CD14-positive monocyte (primary cell): ENCODE results near the gene VPS39. TPM values are rescaled to one million over a fixed set of nuclear protein-coding genes. Genes with fewer than 3 reads are reported as not detected.

Experiments
- DNase-seq, 3 donors: peaks; one replicate each; pipeline ENCODE4 v3.0.0-alpha.2; 2011 to 2022
- H2AFZ ChIP-seq: 2 replicates; pipeline ENCODE4 v1.6.0; 2012; ENCODE audit warnings: mild to moderate bottlenecking, low read depth, low read length, inconsistent platforms; ENCODE audit not compliant: insufficient read depth, poor library complexity, severe bottlenecking
- H3K27ac ChIP-seq, 2 donors: 1 replicate in 1 of 2; 2 replicates in 1 of 2; pipeline ENCODE4 v1.5.1; 2012 to 2013; ENCODE audit warnings: low read length in 2 of 2, control low read depth in 1 of 2, inconsistent platforms in 1 of 2, low read depth in 1 of 2, mild to moderate bottlenecking in 1 of 2
- H3K27me3 ChIP-seq, 2 donors: one replicate each; pipeline versions ENCODE4 v1.6.0 to v1.6.1; 2011 to 2013; ENCODE audit warnings: low read length in 2 of 2; ENCODE audit not compliant: control insufficient read depth in 2 of 2, insufficient read depth in 2 of 2
- H3K36me3 ChIP-seq, 2 donors: replicated peaks in 1 of 2; 1 replicate in 1 of 2; 2 replicates in 1 of 2; pipeline versions ENCODE4 v1.5.1 to v1.6.1; 2012 to 2013; ENCODE audit warnings: low read length in 2 of 2, control low read depth in 1 of 2, inconsistent platforms in 1 of 2, mild to moderate bottlenecking in 1 of 2; ENCODE audit not compliant: insufficient read depth in 2 of 2, control insufficient read depth in 1 of 2
- H3K4me1 ChIP-seq, 2 donors: 1 replicate in 1 of 2; 2 replicates in 1 of 2; pipeline versions ENCODE4 v1.5.1 to v1.6.1; 2012 to 2013; ENCODE audit warnings: low read length in 2 of 2, control low read depth in 1 of 2, inconsistent platforms in 1 of 2, mild to moderate bottlenecking in 1 of 2, moderate library complexity in 1 of 2; ENCODE audit not compliant: insufficient read depth in 2 of 2, control insufficient read depth in 1 of 2
- H3K4me2 ChIP-seq: replicated peaks from 2 replicates; pipeline ENCODE3; 2012; ENCODE audit warnings: low read length, moderate library complexity, mild to moderate bottlenecking; ENCODE audit not compliant: poor library complexity, severe bottlenecking; ENCODE audit errors: extremely low read depth
- H3K4me3 ChIP-seq, 3 experiments: fragments of 200-600 bp in 1 of 3; sonication (generic) in 1 of 3; replicated peaks in 1 of 3; 1 replicate in 2 of 3; 2 replicates in 1 of 3; pipeline ENCODE4 v1.5.1; 2011 to 2013; ENCODE audit warnings: low read length in 3 of 3, mild to moderate bottlenecking in 3 of 3, control low read depth in 2 of 3, low read depth in 2 of 3, inconsistent platforms in 1 of 3, moderate library complexity in 1 of 3
- H3K79me2 ChIP-seq: 2 replicates; pipeline ENCODE4 v1.6.0; 2012; ENCODE audit warnings: mild to moderate bottlenecking, control low read depth, inconsistent platforms, low read length, moderate library complexity; ENCODE audit not compliant: insufficient read depth
- H3K9ac ChIP-seq: 2 replicates; pipeline ENCODE4 v1.6.0; 2017; ENCODE audit warnings: low read length, mild to moderate bottlenecking; ENCODE audit not compliant: insufficient read depth, poor library complexity, severe bottlenecking
- H3K9me3 ChIP-seq, 2 donors: replicated peaks in 1 of 2; 1 replicate in 1 of 2; 2 replicates in 1 of 2; pipeline versions ENCODE4 v1.5.1 to v1.6.1; 2012 to 2013; ENCODE audit warnings: low read length in 2 of 2, control low read depth in 1 of 2; ENCODE audit not compliant: control insufficient read depth in 1 of 2, insufficient read depth in 1 of 2
- H4K20me1 ChIP-seq: 2 replicates; pipeline ENCODE4 v1.6.0; 2012; ENCODE audit warnings: mild to moderate bottlenecking, low read length, control low read depth, moderate library complexity; ENCODE audit not compliant: insufficient read depth
- H3K27ac Mint-ChIP-seq, 7 donors: one replicate each; pipeline ENCODE4 v1.8.0; 2020; ENCODE audit warnings: mild to moderate bottlenecking in 7 of 7, mixed read lengths in 7 of 7, moderate library complexity in 6 of 7, inconsistent platforms in 2 of 7
- H3K27me3 Mint-ChIP-seq, 3 donors: one replicate each; pipeline ENCODE4 v1.8.0; 2021 to 2022; ENCODE audit warnings: low read depth in 3 of 3, mild to moderate bottlenecking in 3 of 3, mixed read lengths in 3 of 3, moderate library complexity in 3 of 3, inconsistent platforms in 1 of 3
- H3K36me3 Mint-ChIP-seq, 2 donors: one replicate each; pipeline ENCODE4 v1.8.0; 2020; ENCODE audit warnings: mixed read lengths in 2 of 2, inconsistent platforms in 1 of 2, mild to moderate bottlenecking in 1 of 2
- H3K4me1 Mint-ChIP-seq: one replicate; pipeline ENCODE4 v1.8.0; 2020; ENCODE audit warnings: mild to moderate bottlenecking, mixed read lengths
- H3K4me3 Mint-ChIP-seq, 2 donors: one replicate each; pipeline ENCODE4 v1.8.0; 2020; ENCODE audit warnings: mild to moderate bottlenecking in 2 of 2, mixed read lengths in 2 of 2, moderate library complexity in 1 of 2
- H3K9me3 Mint-ChIP-seq, 7 donors: one replicate each; pipeline ENCODE4 v1.8.0; 2020 to 2022; ENCODE audit warnings: mixed read lengths in 7 of 7, mild to moderate bottlenecking in 6 of 7, moderate library complexity in 6 of 7, inconsistent platforms in 2 of 7
- CTCF ChIP-seq: fragments of 200-600 bp; IDR thresholded peaks from one replicate; pipeline ENCODE4 v1.8.0; 2022; ENCODE audit warnings: antibody characterized with exemption, mild to moderate bottlenecking
- WGBS: methylation state at CpG from one replicate; pipeline ENCODE4 v1.1.5; 2013; ENCODE audit warnings: missing lambda C conversion rate; ENCODE audit not compliant: insufficient coverage; 5-methylcytosine and 5-hydroxymethylcytosine counted together
- intact Hi-C, 2 donors: fragments of 100-400 bp; cut with micrococcal nuclease; formaldehyde crosslinking; loops; one replicate each; pipeline versions ENCODE4 v1.15.0 to v1.15.1; 2023
- polyA plus RNA-seq, 3 donors: library from polyadenylated mRNA; depleted of rRNA in 1 of 3; unstranded in 2 of 3; stranded (reverse) in 1 of 3; fragments of 300-500 nt in 2 of 3; fragments of >200 nt in 1 of 3; fragmentation: Illumina TruSeq in 2 of 3; gene quantifications; 1 replicate in 2 of 3; 2 replicates in 1 of 3; pipeline ENCODE4 v1.2.3, GENCODE V29; 2012 to 2021

VPS39 gene
- polyA plus RNA-seq, 3 donors: 16.8 to 102 (median 25.8) TPM

- Histone ChIP-seq H3K4me2 (no peak overlapping the region), H3K27me3 (no peaks in the 10 kb centered on the region), H3K79me2 (no peaks in the 10 kb centered on the region), H2AFZ (no peak overlapping the region), H3K4me3 (no peak overlapping the region), H3K36me3 (no peaks in the 10 kb centered on the region), H3K9me3 (no peaks in the 10 kb centered on the region), H4K20me1 (no peaks in the 10 kb centered on the region), H3K4me1 (no peaks in the 10 kb centered on the region), H3K27ac (no peak overlapping the region), H3K9ac (no peak overlapping the region)
- Mint-ChIP-seq H3K27me3 (peaks cover 2 to 3% (median 3%) of the 10 kb centered on the region in 3 donors), H3K4me3 (no peak overlapping the region), H3K36me3 (no peaks in the 10 kb centered on the region), H3K27ac (no peak overlapping the region), H3K9me3 (no peaks in the 10 kb centered on the region), H3K4me1 (peaks cover 5% of the 10 kb centered on the region)
- intact Hi-C loops: no loop called here
- TF ChIP-seq CTCF: no peak
- WGBS: 94% methylated on average over 21 of the region's 21 CpGs
- DNase-seq: no peak
Measured at GRCh38 chr15:42141795-42142667, 66.1 kb downstream of the VPS39 start.

DNA sequence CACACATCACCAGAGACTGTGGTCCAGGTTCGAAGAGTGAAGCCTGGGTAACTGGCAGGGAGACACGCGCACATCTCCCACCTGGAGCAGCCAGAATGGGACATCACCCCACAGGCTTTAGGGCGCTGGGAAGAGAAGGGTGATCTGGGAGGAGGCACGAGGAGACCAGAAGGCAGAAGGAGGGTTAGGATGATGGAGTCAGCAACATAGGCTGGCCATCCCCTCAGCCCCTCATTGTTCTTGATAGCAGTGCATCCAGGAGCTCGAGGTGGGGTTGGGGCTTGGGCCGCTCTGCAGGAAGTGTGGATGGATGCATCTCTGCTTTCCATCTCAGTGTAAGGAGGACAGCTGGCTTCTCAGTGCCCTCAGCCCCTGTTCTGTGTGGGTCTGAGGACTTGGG lies 66.9 kb downstream of the VPS39 start:
- Histone ChIP-seq H2AFZ (no peak overlapping the region), H3K9me3 (no peaks in the 10 kb centered on the region), H3K4me3 (no peak overlapping the region), H3K9ac (no peak overlapping the region), H3K79me2 (no peaks in the 10 kb centered on the region), H3K36me3 (no peaks in the 10 kb centered on the region), H3K27ac (no peak overlapping the region), H3K27me3 (no peaks in the 10 kb centered on the region), H3K4me2 (no peak overlapping the region), H3K4me1 (no peaks in the 10 kb centered on the region), H4K20me1 (no peaks in the 10 kb centered on the region)
- Mint-ChIP-seq H3K27ac (no peak overlapping the region), H3K4me3 (no peak overlapping the region), H3K36me3 (no peaks in the 10 kb centered on the region), H3K9me3 (no peaks in the 10 kb centered on the region), H3K4me1 (peaks cover 5% of the 10 kb centered on the region), H3K27me3 (peaks cover 1 to 3% (median 2%) of the 10 kb centered on the region in 3 donors)
- intact Hi-C loops: no loop called here
- no peak for DNase-seq
- no peak for TF ChIP-seq CTCF
- WGBS: 77% methylated on average over 2 of the region's 7 CpGs
